ENCODE data around the gene RAB6A.

DNA sequence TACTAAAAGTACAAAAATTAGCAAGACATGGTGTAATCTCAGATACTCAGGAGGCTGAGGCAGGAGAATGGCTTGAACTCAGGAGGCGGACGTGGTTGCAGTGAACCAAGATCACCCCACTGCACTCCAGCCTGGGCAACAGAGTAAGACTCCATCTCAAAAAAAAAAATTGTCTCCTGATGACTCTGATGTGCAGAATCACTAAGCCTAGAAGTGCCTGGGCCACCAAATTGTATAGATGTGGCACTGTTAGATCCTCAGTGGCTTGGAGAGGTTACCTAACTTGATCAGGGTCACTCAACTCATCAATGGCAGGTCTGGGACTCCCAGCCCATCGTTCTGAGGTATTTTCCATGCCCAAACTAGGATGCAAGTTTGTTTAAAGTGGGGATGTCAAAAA is 103.9 kb downstream of the RAB6A start:
- TF ChIP-seq CTCF (conservative IDR thresholded peaks at IDR 0.05; ENCODE audit: low read depth, low read length) (no peak), EZH2 (IDR thresholded peaks at IDR 0.05; ENCODE audit: borderline replicate concordance, low read depth, low read length, poor library complexity, severe bottlenecking) (no peak)

All from A673 (cell line).